Ovary (tissue), 3 donors: Measurements from ENCODE around the gene GRID2.

Experiments used
- CTCF ChIP-seq, 3 donors: fragments of 450-650 bp in 2 of 3; fragments of 200-600 bp in 1 of 3; IDR thresholded peaks; one replicate each; pipeline versions ENCODE4 v1.5.1 to v1.8.0; 2016 to 2022; ENCODE audit warnings: antibody characterized with exemption in 3 of 3, mild to moderate bottlenecking in 1 of 3
- EP300 ChIP-seq: sonication (generic); formaldehyde crosslinking; IDR thresholded peaks from one replicate; pipeline ENCODE4 v1.6.1; 2017; ENCODE audit warnings: antibody characterized with exemption
- POLR2A ChIP-seq: fragments of 450-650 bp; IDR thresholded peaks from one replicate; pipeline ENCODE4 v1.6.1; 2017; ENCODE audit warnings: antibody characterized with exemption, mild to moderate bottlenecking, moderate library complexity
- donor health status: DM: no; HTN: no; CAD: no.

GRCh38 chr4:93303440-93303839, 999.7 kb downstream of the GRID2 start:
- TF ChIP-seq CTCF (IDR thresholded peaks at IDR 0.05) (no peak), EP300 (no peak), POLR2A (no peak)
